Left lobe of liver (tissue), 2 donors: ENCODE results near the gene OSBPL10. TPM values are rescaled to one million over a fixed set of nuclear protein-coding genes. Genes with fewer than 3 reads are reported as not detected.
A peak's percentile ranks its signal among the peaks of the same experiment; 100 is the strongest.
"Not testable (repeated sequence)": the region's sequence is repeated elsewhere in the genome, so short reads cannot be mapped to it uniquely, and the experiment has no call there.

Experiments
- ATAC-seq: fragments of 200-7000 bp; cut with Tn5 transposase; one replicate; pipeline ENCODE4 v1.9.1; 2020; ENCODE audit warnings: mild to moderate bottlenecking, moderate library complexity
- DNase-seq: peaks from one replicate; pipeline ENCODE4 v3.0.0-alpha.2; 2020; ENCODE audit warnings: low spot score
- total RNA-seq: library from RNA; stranded (reverse); gene quantifications from one replicate; pipeline ENCODE4 v1.2.1, GENCODE V29; 2021
- donor health status: DM: no; HTN: no; CAD: no; lungs with moderate emphysema.
- donor health status: DM: no; HTN: yes; CAD: no.

Gene OSBPL10
- total RNA-seq, 1 donor from 2014 or later, result 3.2 TPM

DNA sequence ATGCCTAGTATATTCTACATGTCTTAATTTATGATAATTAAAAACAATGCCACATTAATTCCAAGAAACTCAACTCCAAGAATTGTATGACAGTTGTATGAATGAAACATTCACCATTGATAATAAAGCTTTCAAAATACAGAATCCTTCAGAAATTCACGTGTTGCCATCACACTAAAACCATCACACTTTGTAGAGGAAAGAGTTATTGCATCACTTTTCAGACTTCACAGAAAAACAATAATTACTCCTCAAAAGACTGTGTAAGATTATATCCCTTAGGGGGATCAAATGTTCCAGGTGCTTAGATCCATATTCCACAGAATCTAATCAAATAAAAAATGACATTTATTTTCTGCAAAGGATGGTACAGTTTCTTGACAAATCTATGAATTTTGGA, 85.0 kb downstream of the OSBPL10 start:
- ATAC-seq (no peak), DNase-seq (no peak)

DNA sequence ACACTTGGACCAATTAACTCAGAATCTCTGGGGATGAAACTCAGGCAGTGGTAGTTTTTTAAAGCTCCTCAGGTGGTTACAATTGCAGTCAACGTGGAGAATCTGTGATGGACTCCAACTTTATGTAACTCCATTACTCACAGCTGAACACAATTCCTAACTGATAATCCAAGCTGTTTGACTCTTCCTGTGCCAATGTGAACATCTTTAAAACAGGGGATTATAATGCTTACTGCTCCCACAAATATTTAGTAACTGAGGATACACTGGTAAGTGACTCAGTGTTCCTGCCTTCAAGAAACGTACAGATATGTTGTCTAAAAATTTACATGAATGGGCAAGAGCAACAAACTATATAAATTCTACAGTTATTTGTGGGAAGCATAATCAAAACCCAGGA, 85.6 kb downstream of the OSBPL10 start:
- ATAC-seq, result no peak
- no peak for DNase-seq

DNA sequence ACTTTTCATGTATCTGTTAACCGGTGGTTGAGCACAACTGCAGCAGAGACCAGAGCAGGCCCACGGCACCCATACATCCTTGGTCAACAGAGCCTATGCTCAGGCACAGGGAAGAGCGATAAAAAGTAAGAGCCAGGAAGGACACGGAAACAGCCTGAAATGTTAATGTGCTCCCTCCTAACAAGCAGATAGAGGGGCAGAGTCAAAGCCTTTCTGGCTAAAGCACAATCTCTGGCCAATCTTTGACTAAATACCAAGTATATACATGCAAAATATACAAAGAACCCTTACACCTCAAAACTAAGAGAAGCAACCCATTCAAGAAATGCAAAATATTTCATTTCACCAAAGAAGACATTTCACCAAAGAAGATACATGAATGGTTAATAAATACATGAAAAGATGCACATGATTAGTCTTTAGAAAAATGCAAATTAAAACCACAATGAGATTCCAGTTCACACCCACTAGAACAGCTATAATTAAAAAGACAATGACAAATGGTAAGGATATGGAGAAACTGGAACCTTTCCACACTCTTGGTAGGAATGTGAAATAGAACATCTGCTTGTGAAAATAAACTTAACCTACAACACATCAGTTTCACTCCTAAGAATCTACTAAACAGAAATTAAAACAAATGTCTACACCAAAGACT, 88.0 kb downstream of the OSBPL10 start:
- DNase-seq (no peak), ATAC-seq (no peak)

- DNase-seq (no peak), ATAC-seq (no peak)
Observed at GRCh38 chr3:31892500-31892899, 88.6 kb downstream of the OSBPL10 start.

DNA sequence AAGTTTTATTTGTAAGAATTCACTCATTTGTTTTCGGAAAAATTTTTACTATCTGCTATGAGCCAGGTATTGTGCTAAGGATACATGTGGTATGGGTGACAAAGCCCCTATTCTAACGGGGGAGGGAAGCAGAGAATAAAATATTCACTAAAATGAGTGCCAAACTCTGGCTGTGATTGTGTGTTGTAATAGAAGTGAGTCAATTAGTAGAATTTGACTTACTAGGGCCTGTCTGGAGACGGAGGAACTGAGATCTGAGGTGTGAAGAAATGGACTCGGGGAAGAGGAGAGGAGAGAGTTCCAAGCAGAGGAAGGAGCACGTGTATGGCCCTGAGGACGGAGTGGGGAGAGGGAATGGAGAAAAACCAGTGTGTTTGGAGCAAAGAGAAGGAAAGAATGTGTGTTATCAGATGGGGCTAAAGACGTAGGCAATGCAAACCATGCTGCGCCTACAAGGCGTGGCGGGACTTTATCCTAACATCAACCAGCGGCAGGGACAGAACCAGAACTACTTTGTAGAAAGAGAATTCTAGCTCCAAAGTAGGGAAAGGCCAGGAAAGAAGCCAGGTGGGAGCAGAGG, 89.1 kb downstream of the OSBPL10 start:
- DNase-seq, result no peak
- ATAC-seq, result no peak

- ATAC-seq (no peak), DNase-seq (no peak)
Observed at GRCh38 chr3:31890742-31891469, 90.2 kb downstream of the OSBPL10 start.

- DNase-seq (no peak), ATAC-seq (no peak)
Observed at GRCh38 chr3:31890007-31890406, 91.1 kb downstream of the OSBPL10 start.

DNA sequence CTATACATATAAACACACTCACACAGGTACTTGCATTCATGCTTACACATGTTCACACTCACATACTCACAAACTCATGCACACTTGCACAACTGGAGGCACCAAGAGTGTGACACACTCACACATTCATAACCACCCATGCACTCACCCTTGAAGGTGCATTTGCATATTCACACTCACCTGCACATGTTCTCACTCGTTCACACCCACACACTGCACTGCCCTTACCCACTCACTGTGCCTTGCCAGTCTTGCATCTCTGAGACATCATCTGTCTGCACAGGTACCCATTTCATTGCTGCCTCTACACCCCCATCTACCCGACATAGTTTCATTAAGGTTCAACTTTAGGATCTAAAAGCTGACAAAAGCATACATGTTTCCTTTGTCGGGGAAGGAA, 95.8 kb downstream of the OSBPL10 start:
- DNase-seq (no peak), ATAC-seq (no peak)

- no peak for ATAC-seq
- no peak for DNase-seq
Observed at GRCh38 chr3:31884251-31884650, 96.8 kb downstream of the OSBPL10 start.

- no peak for DNase-seq
- ATAC-seq, result no peak
Observed at GRCh38 chr3:31882895-31883294, 98.2 kb downstream of the OSBPL10 start.

GRCh38 chr3:31882431-31882830, 98.6 kb downstream of the OSBPL10 start:
- no peak for DNase-seq

GRCh38 chr3:31880482-31881078, 100.5 kb downstream of the OSBPL10 start:
- no peak for DNase-seq
- no peak for ATAC-seq

More at GRCh38 chr3:31882431-31882830, 98.6 kb downstream of the OSBPL10 start:
- no peak for ATAC-seq

- DNase-seq (no peak), ATAC-seq (peak; percentile 63)
Observed at GRCh38 chr3:31880020-31880419, 101.0 kb downstream of the OSBPL10 start.

GRCh38 chr3:31879365-31879764, 101.7 kb downstream of the OSBPL10 start:
- no peak for DNase-seq
- ATAC-seq, result no peak

DNA sequence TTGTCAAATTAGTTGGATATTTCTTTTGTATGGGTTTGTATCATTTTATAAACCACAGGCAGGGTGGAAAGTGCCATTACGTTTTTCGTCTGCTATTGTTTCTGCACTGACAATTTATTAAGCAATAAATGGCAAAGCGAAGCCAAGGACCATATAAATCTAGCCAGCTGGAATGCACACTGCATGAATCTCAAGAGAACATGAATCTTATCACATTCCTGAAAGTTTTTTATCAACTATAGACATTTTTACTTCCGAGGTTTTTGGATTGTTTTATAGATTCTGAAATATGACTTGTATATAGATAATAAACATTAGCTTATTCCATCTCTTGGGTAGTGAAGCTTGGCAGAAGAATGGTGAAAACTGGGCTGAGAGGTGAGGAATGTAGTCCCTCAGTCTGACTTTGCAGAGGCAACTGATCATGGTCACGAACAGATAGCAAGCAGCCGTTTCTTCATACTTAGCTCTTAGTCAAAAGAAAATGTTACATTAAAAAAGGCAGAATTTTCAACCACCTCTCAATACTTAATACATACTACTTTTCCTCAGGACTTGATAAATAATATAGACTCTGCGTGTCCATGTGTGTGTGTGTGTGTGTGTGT, 102.7 kb downstream of the OSBPL10 start:
- no peak for ATAC-seq
- DNase-seq, result no peak

DNA sequence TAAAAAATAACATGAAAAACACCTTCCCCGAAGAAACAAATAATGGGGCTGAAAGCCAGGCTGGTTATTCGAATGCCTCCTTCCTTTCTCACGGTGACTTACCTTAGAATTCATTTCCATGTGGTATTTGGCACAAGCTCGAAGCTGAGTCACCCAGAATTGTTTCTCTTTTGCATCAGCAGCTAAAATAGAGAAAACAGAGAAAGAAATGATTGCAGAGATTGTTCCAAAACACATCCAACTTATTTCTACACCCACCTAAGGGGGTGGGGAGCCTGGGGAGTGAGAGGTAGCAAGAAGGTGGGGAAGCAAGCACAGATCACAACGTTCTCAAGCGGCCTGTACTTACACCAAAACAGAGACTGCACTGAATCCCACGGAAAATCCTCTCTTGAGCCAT, 104.7 kb downstream of the OSBPL10 start:
- ATAC-seq, result no peak
- no peak for DNase-seq

DNA sequence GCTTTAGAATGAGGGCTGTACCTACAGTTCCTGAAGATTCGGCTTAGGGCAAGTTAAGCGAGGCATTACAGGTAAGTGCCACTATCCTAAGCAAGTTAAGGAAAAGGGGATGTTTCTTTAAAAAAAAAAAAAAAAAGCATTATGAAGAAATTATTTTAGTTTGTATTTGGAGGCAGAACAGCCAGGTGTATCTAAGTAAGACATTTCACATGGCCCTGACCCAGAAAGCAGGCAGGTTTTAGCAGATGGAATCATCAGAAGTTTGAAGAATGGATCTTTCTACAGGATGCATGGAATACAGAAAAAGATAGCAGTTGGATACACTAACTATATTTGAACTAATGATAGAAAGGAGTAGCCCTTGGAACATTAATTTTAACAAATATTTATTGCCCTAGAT, 105.6 kb downstream of the OSBPL10 start:
- ATAC-seq (no peak), DNase-seq (no peak)

GRCh38 chr3:31873254-31873820, 107.7 kb downstream of the OSBPL10 start:
- no peak for ATAC-seq
- DNase-seq, result no peak

DNA sequence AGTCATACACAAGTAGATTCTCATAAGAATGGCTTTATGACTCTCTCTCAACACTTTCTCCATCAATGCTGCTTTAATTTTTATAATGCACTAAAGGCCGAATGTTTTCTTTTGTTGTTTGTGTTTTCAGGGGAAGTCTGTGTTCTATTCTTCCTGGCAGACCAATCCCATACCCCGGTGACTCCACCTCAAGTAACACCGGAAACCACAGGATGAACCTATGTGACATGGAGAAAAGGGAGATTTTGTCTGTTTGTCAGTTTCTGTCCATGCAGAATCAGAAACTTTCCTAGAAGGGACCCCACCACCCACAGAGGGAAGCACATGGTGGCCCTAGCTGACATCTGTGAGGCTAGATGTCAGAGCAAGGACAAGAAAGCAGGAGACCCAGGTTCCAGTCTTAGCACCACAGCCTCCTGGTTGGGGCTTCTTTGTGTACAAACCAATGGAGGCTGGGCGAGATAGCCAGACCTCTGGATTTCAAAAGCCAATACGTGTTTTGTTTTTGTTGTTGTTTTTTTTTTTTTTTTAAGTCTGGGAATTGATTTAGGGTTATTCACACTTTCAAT, 109.0 kb downstream of the OSBPL10 start:
- no peak for DNase-seq
- no peak for ATAC-seq

- not testable (repeated sequence) for ATAC-seq, DNase-seq
Observed at GRCh38 chr3:31870111-31870510, 111.0 kb downstream of the OSBPL10 start.

DNA sequence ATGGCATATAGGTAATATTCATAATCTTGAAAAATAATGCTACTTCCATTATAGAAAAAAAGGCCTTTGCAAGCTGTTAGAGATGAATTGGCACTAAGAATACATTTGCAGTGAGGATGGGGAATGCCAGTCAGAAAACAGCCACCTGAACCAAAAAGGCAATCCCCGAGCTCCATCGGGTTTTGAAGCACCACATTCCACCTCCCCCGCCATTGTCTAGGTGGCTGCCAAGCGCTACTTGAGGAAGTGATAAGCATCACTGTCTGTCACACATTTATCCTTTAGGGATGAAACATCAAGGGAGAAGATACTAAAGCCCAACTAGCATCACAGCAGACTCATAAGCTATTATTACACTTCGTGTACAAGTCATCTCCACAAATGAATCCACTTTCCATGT, 112.8 kb downstream of the OSBPL10 start:
- ATAC-seq, result no peak
- no peak for DNase-seq
